Upper lobe of left lung (tissue), 6 donors: ENCODE results near the gene SLC25A44. TPM values are rescaled to one million over a fixed set of nuclear protein-coding genes. Genes with fewer than 3 reads are reported as not detected.

Experiments
- ATAC-seq, 2 donors: fragments of 200-7000 bp; cut with Tn5 transposase; one replicate each; pipeline ENCODE4 v1.9.1; 2022; ENCODE audit warnings: mild to moderate bottlenecking in 2 of 2, moderate library complexity in 2 of 2; ENCODE audit not compliant: low FRiP score in 2 of 2
- DNase-seq, 2 donors: peaks; one replicate each; pipeline ENCODE4 v3.0.0-alpha.2; 2019 to 2020
- H3K27ac ChIP-seq, 4 donors: fragments of 200-600 bp; sonication (generic); one replicate each; pipeline ENCODE4 v1.5.1; 2016 to 2019
- H3K27me3 ChIP-seq, 4 donors: fragments of 200-600 bp; sonication (generic); one replicate each; pipeline ENCODE4 v1.5.1; 2017 to 2019
- H3K36me3 ChIP-seq, 4 donors: fragments of 200-600 bp; sonication (generic); one replicate each; pipeline ENCODE4 v1.5.1; 2016 to 2019
- H3K4me1 ChIP-seq, 4 donors: fragments of 200-600 bp; sonication (generic); one replicate each; pipeline ENCODE4 v1.5.1; 2018 to 2019
- H3K4me3 ChIP-seq, 4 donors: fragments of 200-600 bp; sonication (generic); one replicate each; pipeline ENCODE4 v1.5.1; 2017 to 2019; ENCODE audit warnings: mild to moderate bottlenecking in 2 of 4, moderate library complexity in 1 of 4
- H3K9me3 ChIP-seq, 4 donors: fragments of 200-600 bp; sonication (generic); one replicate each; pipeline ENCODE4 v1.5.1; 2018 to 2019
- CTCF ChIP-seq, 6 experiments: fragments of 450-650 bp in 4 of 6; fragments of 200-600 bp in 2 of 6; sonication (generic) in 2 of 6; IDR thresholded peaks; one replicate each; pipeline ENCODE4 v1.5.1; 2016 to 2019; ENCODE audit warnings: antibody characterized with exemption in 6 of 6
- EP300 ChIP-seq, 4 donors: sonication (generic); formaldehyde crosslinking; IDR thresholded peaks; one replicate each; pipeline ENCODE4 v1.5.1; 2017; ENCODE audit warnings: antibody characterized with exemption in 4 of 4, control low read depth in 2 of 4
- POLR2A ChIP-seq, 4 donors: fragments of 450-650 bp; IDR thresholded peaks; one replicate each; pipeline ENCODE4 v1.5.1; 2016 to 2017; ENCODE audit warnings: antibody characterized with exemption in 4 of 4, mild to moderate bottlenecking in 2 of 4
- POLR2AphosphoS5 ChIP-seq, 2 donors: sonication (generic); formaldehyde crosslinking; IDR thresholded peaks; one replicate each; pipeline ENCODE4 v1.5.1; 2017; ENCODE audit warnings: antibody characterized with exemption in 2 of 2
- WGBS, 2 donors: methylation state at CpG; one replicate each; pipeline ENCODE4 v1.1.5; 2017 to 2018; 5-methylcytosine and 5-hydroxymethylcytosine counted together
- total RNA-seq, 6 donors: library from RNA; depleted of rRNA in 4 of 6; stranded (reverse); fragments of >200 nt in 4 of 6; gene quantifications; one replicate each; pipeline versions ENCODE4 v1.1.0 to v1.2.1, GENCODE V29; 2016 to 2021
- donor health status: DM: no; HTN: no; CAD: no; lungs with moderate emphysema.
- donor health status: DM: no; HTN: yes; CAD: no; lungs with severe emphysema.

Gene SLC25A44
- total RNA-seq, 6 donors from 2014 or later, result 11.0 to 27.4 (median 21.1) TPM

DNA sequence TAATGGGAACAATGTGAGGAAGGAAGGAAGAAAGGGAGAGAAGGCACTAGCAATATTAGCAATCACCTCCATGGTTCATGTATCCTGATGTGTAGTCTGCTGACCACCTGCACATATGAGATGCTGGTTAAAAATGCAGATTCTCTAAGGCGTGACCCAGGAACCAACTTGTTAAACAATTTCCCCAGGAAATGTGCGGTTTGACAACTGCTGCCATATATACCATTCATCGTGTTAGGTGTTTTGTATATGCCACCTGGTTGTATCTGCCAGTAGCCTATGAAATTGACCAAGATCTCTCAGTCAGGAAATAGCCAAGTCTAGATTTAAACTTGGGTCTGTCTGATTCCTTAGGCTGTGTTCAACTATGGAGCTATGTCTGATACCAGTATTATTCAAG is 36.4 kb upstream of the SLC25A44 start:
- no peaks in the 10 kb centered on the region for H3K9me3 ChIP-seq
- no peak for ATAC-seq
- peaks cover 7 to 37% (median 26%) of the 10 kb centered on the region in 4 donors for H3K4me1 ChIP-seq
- peaks cover 0 to 6% (median 0%) of the 10 kb centered on the region in 4 donors for H3K36me3 ChIP-seq
- H3K4me3 ChIP-seq, result no peak overlapping the region
- DNase-seq, result no peak
- 60 to 61% methylated on average over 3 of the region's 3 CpGs for WGBS, 2 donors
- H3K27ac ChIP-seq, result no peak overlapping the region
- no peak for TF ChIP-seq POLR2AphosphoS5 (IDR thresholded peaks at IDR 0.05)
- TF ChIP-seq CTCF (IDR thresholded peaks at IDR 0.05), result no peak
- TF ChIP-seq EP300 (IDR thresholded peaks at IDR 0.05), result no peak
- no peak for TF ChIP-seq POLR2A (IDR thresholded peaks at IDR 0.05)
- no peaks in the 10 kb centered on the region for H3K27me3 ChIP-seq

GRCh38 chr1:156157966-156158365 is 35.9 kb upstream of the SLC25A44 start:
- 83 to 91% methylated on average over 5 of the region's 5 CpGs for WGBS, 2 donors
- Histone ChIP-seq H3K27ac (no peak overlapping the region), H3K9me3 (no peaks in the 10 kb centered on the region), H3K4me3 (no peak overlapping the region), H3K36me3 (peaks cover 0 to 6% (median 0%) of the 10 kb centered on the region in 4 donors), H3K4me1 (peaks cover 7 to 37% (median 23%) of the 10 kb centered on the region in 4 donors), H3K27me3 (no peaks in the 10 kb centered on the region)
- DNase-seq (no peak), ATAC-seq (no peak)
- TF ChIP-seq CTCF (IDR thresholded peaks at IDR 0.05), result no peak

- H3K27me3 ChIP-seq, result no peaks in the 10 kb centered on the region
- DNase-seq (no peak), ATAC-seq (no peak)
- peaks cover 0 to 10% (median 0%) of the 10 kb centered on the region in 4 donors for H3K36me3 ChIP-seq
- TF ChIP-seq CTCF (IDR thresholded peaks at IDR 0.05), result no peak
- TF ChIP-seq POLR2A (IDR thresholded peaks at IDR 0.05), result no peak
- TF ChIP-seq POLR2AphosphoS5 (IDR thresholded peaks at IDR 0.05), result peak in 1 of 2 donors; percentile 7
- TF ChIP-seq EP300 (IDR thresholded peaks at IDR 0.05), result no peak
- peak overlapping the region; percentile 8 to 79 (median 72) for H3K27ac ChIP-seq
- H3K4me3 ChIP-seq, result peak overlapping the region in 3 of 4 donors; percentile 35 to 50 (median 50)
- 51 to 75% methylated on average over 13 of the region's 13 CpGs for WGBS, 2 donors
- H3K9me3 ChIP-seq, result no peaks in the 10 kb centered on the region
- peaks cover 7 to 23% (median 15%) of the 10 kb centered on the region in 4 donors for H3K4me1 ChIP-seq
These were observed 33.7 kb upstream of the SLC25A44 start for GRCh38 chr1:156160000-156160742.

- Histone ChIP-seq H3K4me1 (peaks cover 7 to 23% (median 16%) of the 10 kb centered on the region in 4 donors), H3K36me3 (peaks cover 0 to 10% (median 0%) of the 10 kb centered on the region in 4 donors), H3K9me3 (no peaks in the 10 kb centered on the region), H3K4me3 (peak overlapping the region in 3 of 4 donors; percentile 35 to 50 (median 50)), H3K27ac (peak overlapping the region; percentile 8 to 79 (median 72)), H3K27me3 (no peaks in the 10 kb centered on the region)
- ATAC-seq (peak in 1 of 2 donors; percentile 75), DNase-seq (peak; percentile 76 to 92)
- TF ChIP-seq CTCF (IDR thresholded peaks at IDR 0.05) (no peak), POLR2AphosphoS5 (IDR thresholded peaks at IDR 0.05) (peak in 1 of 2 donors; percentile 11)
- WGBS, 2 donors, result 9 to 22% methylated on average over 12 to 15 of the region's 22 CpGs
These were observed 33.1 kb upstream of the SLC25A44 start for GRCh38 chr1:156160743-156161171.
